GM19240 (cell line): ENCODE data around the gene WNT9B.

Experiments
- DNase-seq: peaks from one replicate; pipeline ENCODE4 v3.0.0; 2011; ENCODE audit warnings: low spot score; ENCODE audit not compliant: insufficient read length

The WNT9B gene

GRCh38 chr17:46853896-46854444 lies 2.6 kb downstream of the WNT9B start:
- DNase-seq, result no peak

GRCh38 chr17:46854515-46854914 lies 3.1 kb downstream of the WNT9B start:
- DNase-seq, result no peak

GRCh38 chr17:46854948-46855347 lies 3.6 kb downstream of the WNT9B start:
- no peak for DNase-seq

GRCh38 chr17:46857600-46857999 lies 6.2 kb downstream of the WNT9B start:
- DNase-seq, result no peak

- no peak for DNase-seq
Measured at GRCh38 chr17:46859996-46860395, 8.6 kb downstream of the WNT9B start.

GRCh38 chr17:46862949-46863348 lies 11.6 kb downstream of the WNT9B start:
- no peak for DNase-seq

GRCh38 chr17:46863383-46864121 lies 12.2 kb downstream of the WNT9B start:
- DNase-seq, result no peak

GRCh38 chr17:46865100-46865499 lies 13.7 kb downstream of the WNT9B start:
- DNase-seq, result no peak

GRCh38 chr17:46866325-46866724 lies 14.9 kb downstream of the WNT9B start:
- no peak for DNase-seq

GRCh38 chr17:46866747-46867146 lies 15.4 kb downstream of the WNT9B start:
- DNase-seq, result no peak

- no peak for DNase-seq
Measured at GRCh38 chr17:46868689-46869187, 17.4 kb downstream of the WNT9B start.

GRCh38 chr17:46869296-46869695 lies 17.9 kb downstream of the WNT9B start:
- DNase-seq, result no peak

GRCh38 chr17:46869975-46870803 lies 18.8 kb downstream of the WNT9B start:
- DNase-seq, result no peak

GRCh38 chr17:46872421-46872820 lies 21.0 kb downstream of the WNT9B start:
- DNase-seq, result no peak

- DNase-seq, result no peak
Measured at GRCh38 chr17:46873941-46874645, 22.7 kb downstream of the WNT9B start.

- no peak for DNase-seq
Measured at GRCh38 chr17:46874906-46875305, 23.5 kb downstream of the WNT9B start.

GRCh38 chr17:46875849-46876352 lies 24.5 kb downstream of the WNT9B start:
- no peak for DNase-seq

GRCh38 chr17:46876353-46876887 lies 25.0 kb downstream of the WNT9B start:
- no peak for DNase-seq

GRCh38 chr17:46876926-46877325 lies 25.5 kb downstream of the WNT9B start:
- DNase-seq, result no peak

GRCh38 chr17:46877466-46877865 lies 26.1 kb downstream of the WNT9B start:
- DNase-seq, result no peak

- DNase-seq, result no peak
Measured at GRCh38 chr17:46878055-46878454, 26.7 kb downstream of the WNT9B start.
